Transverse colon (tissue), 4 donors: ENCODE measurements around the gene DSG2. TPM values are rescaled to one million over a fixed set of nuclear protein-coding genes. Genes with fewer than 3 reads are reported as not detected.

Source experiments
- DNase-seq: peaks from one replicate; pipeline ENCODE4 v3.0.0-alpha.2; 2019
- H3K27ac ChIP-seq, 4 donors: fragments of 200-600 bp; sonication (generic); 2 replicates each; pipeline ENCODE4 v1.5.1; 2016 to 2018; ENCODE audit warnings: inconsistent platforms in 4 of 4
- H3K27me3 ChIP-seq: fragments of 200-600 bp; sonication (generic); 2 replicates; pipeline ENCODE4 v1.5.1; 2017; ENCODE audit warnings: inconsistent platforms
- H3K36me3 ChIP-seq, 4 donors: fragments of 200-600 bp; sonication (generic); 2 replicates each; pipeline ENCODE4 v1.5.1; 2017 to 2019; ENCODE audit warnings: inconsistent platforms in 4 of 4
- H3K4me1 ChIP-seq, 4 donors: fragments of 200-600 bp; sonication (generic); 2 replicates each; pipeline ENCODE4 v1.5.1; 2017 to 2020; ENCODE audit warnings: inconsistent platforms in 4 of 4
- H3K4me3 ChIP-seq, 4 donors: fragments of 200-600 bp; sonication (generic); 1 replicate in 1 of 4; 2 replicates in 3 of 4; pipeline versions ENCODE4 v1.5.1 to v1.6.1; 2017 to 2019; ENCODE audit warnings: inconsistent platforms in 4 of 4
- H3K9me3 ChIP-seq, 2 donors: fragments of 200-600 bp; sonication (generic); 2 replicates each; pipeline ENCODE4 v1.5.1; 2017 to 2019; ENCODE audit warnings: inconsistent platforms in 2 of 2
- CTCF ChIP-seq, 5 experiments: fragments of 200-600 bp in 3 of 5; fragments of 450-650 bp in 2 of 5; sonication (generic) in 3 of 5; IDR thresholded peaks; 1 replicate in 2 of 5; 2 replicates in 3 of 5; pipeline ENCODE4 v1.5.1; 2016 to 2017; ENCODE audit warnings: antibody characterized with exemption in 5 of 5, inconsistent platforms in 3 of 5, mild to moderate bottlenecking in 2 of 5, moderate library complexity in 1 of 5
- EP300 ChIP-seq: sonication (generic); formaldehyde crosslinking; IDR thresholded peaks from one replicate; pipeline ENCODE4 v1.6.1; 2017; ENCODE audit warnings: antibody characterized with exemption, low read depth
- POLR2A ChIP-seq: fragments of 450-650 bp; IDR thresholded peaks from one replicate; pipeline ENCODE4 v1.6.1; 2016; ENCODE audit warnings: antibody characterized with exemption, mild to moderate bottlenecking, moderate library complexity
- POLR2AphosphoS5 ChIP-seq, 3 donors: sonication (generic); formaldehyde crosslinking; IDR thresholded peaks; one replicate each; pipeline ENCODE4 v1.6.1; 2016; ENCODE audit warnings: antibody characterized with exemption in 3 of 3
- WGBS, 2 donors: methylation state at CpG; one replicate each; pipeline ENCODE4 v1.1.5; 2018; ENCODE audit warnings: low coverage in 1 of 2; 5-methylcytosine and 5-hydroxymethylcytosine counted together
- in situ Hi-C, 4 donors: fragments of 200-750 bp; cut with MboI; loops; one replicate each; pipeline versions ENCODE4 v1.15.0 to v1.15.1; 2017; ENCODE audit warnings: low sequenced_read_pairs in 3 of 4, low pct_ligation_motif_present in 1 of 4, low pct_unique_long_range_greater_than_20kb in 1 of 4
- intact Hi-C: fragments of 100-400 bp; cut with DNase I; formaldehyde crosslinking; loops from one replicate; pipeline ENCODE4 v1.15.1; 2023; ENCODE audit warnings: low total_unique reads
- total RNA-seq, 4 donors: library from RNA; depleted of rRNA; stranded (reverse); fragments of >200 nt; gene quantifications; one replicate each; pipeline ENCODE4 v1.1.0, GENCODE V29; 2016

DSG2 gene
- total RNA-seq, 4 donors from 2014 or later: 59.3 to 272 (median 198) TPM

- TF ChIP-seq CTCF (IDR thresholded peaks at IDR 0.05) (no peak), POLR2AphosphoS5 (IDR thresholded peaks at IDR 0.05) (no peak), POLR2A (no peak), EP300 (no peak)
- Histone ChIP-seq H3K27me3 (no peaks in the 10 kb centered on the region), H3K36me3 (no peaks in the 10 kb centered on the region), H3K4me3 (no peak overlapping the region), H3K9me3 (no peaks in the 10 kb centered on the region), H3K4me1 (no peaks in the 10 kb centered on the region), H3K27ac (no peak overlapping the region)
- no peak for DNase-seq
- WGBS, 2 donors: 83 to 96% methylated on average over 1 to 2 of the region's 2 CpGs
- intact Hi-C loops (no loop called here), in situ Hi-C loops (no loop called here)
Observed at GRCh38 chr18:31591113-31591512, 93.1 kb downstream of the DSG2 start.

GRCh38 chr18:31591628-31592027 lies 93.7 kb downstream of the DSG2 start, which contains the start of gene TTR:
Gene TTR (plus strand): TSS chr18:31591877. CDS start chr18:31591903, 26 bp downstream.
- H3K4me1 ChIP-seq: no peaks in the 10 kb centered on the region
- no peak for DNase-seq
- no peak within 1 kb of the TSS for H3K4me3 ChIP-seq
- in situ Hi-C loops: no loop called here
- no peak within 1 kb of the TSS for H3K27ac ChIP-seq
- no peaks in the 10 kb centered on the region for H3K36me3 ChIP-seq
- 50 to 63% methylated on average over 3 to 5 of the region's 5 CpGs for WGBS, 2 donors
- TF ChIP-seq POLR2AphosphoS5 (IDR thresholded peaks at IDR 0.05) (no peak), CTCF (IDR thresholded peaks at IDR 0.05) (no peak), POLR2A (no peak)
- intact Hi-C loops: no loop called here
- H3K27me3 ChIP-seq: no peaks in the 10 kb centered on the region
- no peaks in the 10 kb centered on the region for H3K9me3 ChIP-seq

- H3K4me1 ChIP-seq: no peaks in the 10 kb centered on the region
- no peak for TF ChIP-seq POLR2AphosphoS5 (IDR thresholded peaks at IDR 0.05)
- no peak overlapping the region for H3K4me3 ChIP-seq
- DNase-seq: no peak
- H3K36me3 ChIP-seq: no peaks in the 10 kb centered on the region
- in situ Hi-C loops (no loop called here), intact Hi-C loops (no loop called here)
- no peaks in the 10 kb centered on the region for H3K27me3 ChIP-seq
- 76 to 85% methylated on average over 9 to 10 of the region's 10 CpGs for WGBS, 2 donors
- H3K27ac ChIP-seq: no peak overlapping the region
- H3K9me3 ChIP-seq: no peaks in the 10 kb centered on the region
Observed at GRCh38 chr18:31592506-31593157, 94.7 kb downstream of the DSG2 start.

GRCh38 chr18:31595121-31595771 lies 97.3 kb downstream of the DSG2 start:
- Histone ChIP-seq H3K36me3 (no peaks in the 10 kb centered on the region), H3K4me1 (no peaks in the 10 kb centered on the region), H3K4me3 (no peak overlapping the region), H3K27me3 (no peaks in the 10 kb centered on the region), H3K27ac (no peak overlapping the region), H3K9me3 (no peaks in the 10 kb centered on the region)
- no peak for DNase-seq
- WGBS, 2 donors: 70 to 77% methylated on average over 5 of the region's 5 CpGs
- in situ Hi-C loops: no loop called here
- TF ChIP-seq POLR2A (no peak), EP300 (no peak), POLR2AphosphoS5 (IDR thresholded peaks at IDR 0.05) (no peak), CTCF (IDR thresholded peaks at IDR 0.05) (no peak)
- intact Hi-C loops: no loop called here
